GM12875 (cell line): ENCODE results near the gene NUP42.

Experiments used
- H3K4me3 ChIP-seq: one replicate; pipeline ENCODE4 v1.5.1; 2011; ENCODE audit warnings: low read depth, low read length, control low read depth
- CTCF ChIP-seq: IDR thresholded peaks from 2 replicates; pipeline ENCODE4 v1.5.1; 2011; ENCODE audit warnings: low read depth, mild to moderate bottlenecking, control low read depth, inconsistent platforms, low read length, moderate library complexity, borderline replicate concordance; ENCODE audit not compliant: insufficient read depth

NUP42 gene

DNA sequence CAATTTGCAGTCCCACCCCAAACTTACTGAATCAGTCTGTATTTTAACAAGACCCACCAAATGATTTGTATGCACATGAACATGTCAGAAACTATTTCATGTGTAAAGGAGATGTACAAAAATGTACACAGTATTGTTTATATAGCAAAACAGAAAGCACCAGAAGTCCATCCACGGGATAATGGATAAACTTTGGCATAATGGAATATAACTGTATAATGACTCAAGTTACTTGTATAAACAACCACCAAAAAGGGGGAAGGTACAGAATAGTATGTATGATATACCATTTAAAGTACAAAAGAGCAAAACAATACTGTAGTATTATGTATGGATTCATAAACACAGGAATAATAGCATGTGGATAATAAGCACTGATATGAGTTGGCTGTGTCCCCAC lies 22.4 kb downstream of the NUP42 start:
- no peak for TF ChIP-seq CTCF
- no peak overlapping the region for H3K4me3 ChIP-seq

GRCh38 chr7:23205577-23205908 lies 23.7 kb downstream of the NUP42 start:
- no peak overlapping the region for H3K4me3 ChIP-seq
- no peak for TF ChIP-seq CTCF

- no peak for TF ChIP-seq CTCF
- no peak overlapping the region for H3K4me3 ChIP-seq
These were observed 24.3 kb downstream of the NUP42 start for GRCh38 chr7:23205909-23206767.

- no peak overlapping the region for H3K4me3 ChIP-seq
These were observed 25.2 kb downstream of the NUP42 start for GRCh38 chr7:23207021-23207420.

DNA sequence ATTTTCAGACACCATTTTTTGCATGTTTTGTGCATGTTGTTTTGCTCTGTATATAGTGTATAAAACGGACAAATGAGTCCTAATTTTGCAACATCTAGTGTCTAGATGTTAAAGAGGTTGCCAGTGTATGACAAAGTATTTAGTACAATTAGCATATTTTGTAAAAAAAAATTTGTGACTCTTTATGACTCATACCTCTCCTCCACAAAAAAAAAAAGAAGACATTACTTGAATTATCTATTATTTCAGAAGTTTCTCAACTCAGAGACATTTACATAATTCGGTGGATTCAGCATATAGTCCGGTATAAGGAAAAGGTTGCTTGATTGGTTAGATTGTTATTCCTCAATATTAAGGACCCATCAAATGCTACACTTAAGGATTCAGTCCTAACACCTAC lies 26.0 kb downstream of the NUP42 start:
- TF ChIP-seq CTCF = no peak
- H3K4me3 ChIP-seq = no peak overlapping the region

More at GRCh38 chr7:23207021-23207420, 25.2 kb downstream of the NUP42 start:
- no peak for TF ChIP-seq CTCF

DNA sequence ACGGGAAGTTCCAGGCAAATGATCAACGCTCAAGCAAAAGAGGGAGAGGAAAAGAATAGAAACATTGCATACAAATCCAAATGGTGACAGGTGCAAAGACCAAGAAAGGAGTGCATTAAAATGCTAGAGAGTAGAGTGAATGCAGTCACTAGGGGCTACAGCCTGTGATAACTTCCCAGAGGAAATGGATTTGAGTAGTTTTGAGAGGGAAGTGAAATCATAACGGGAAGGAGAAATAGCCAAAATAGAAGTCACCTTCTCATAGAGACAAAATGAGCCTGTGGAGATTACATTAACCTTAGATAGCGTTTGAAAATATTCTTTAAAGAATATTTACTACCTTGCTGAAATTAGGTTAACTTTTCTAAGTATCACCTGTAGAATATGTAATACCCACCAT lies 26.5 kb downstream of the NUP42 start:
- TF ChIP-seq CTCF = no peak
- H3K4me3 ChIP-seq = no peak overlapping the region

DNA sequence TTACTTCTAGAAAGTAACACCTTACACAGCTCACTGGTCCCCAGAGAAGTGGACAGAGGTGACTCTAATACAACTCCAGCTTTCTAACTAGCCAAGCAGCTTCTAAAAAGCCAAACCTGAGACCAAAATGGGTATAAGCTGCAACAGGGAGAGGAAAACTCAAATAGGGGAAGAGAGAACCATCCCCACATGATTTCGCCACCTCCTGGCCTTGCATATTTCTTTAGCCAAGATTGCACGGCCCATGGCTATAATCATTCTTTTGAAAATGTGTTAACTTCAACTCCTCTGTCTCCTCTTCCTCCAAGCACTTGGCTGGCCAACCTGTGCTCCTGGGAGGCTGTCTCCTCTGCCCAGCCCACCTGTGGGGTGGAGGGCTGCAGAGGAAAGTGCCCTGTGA lies 28.7 kb downstream of the NUP42 start:
- TF ChIP-seq CTCF = no peak
- no peak overlapping the region for H3K4me3 ChIP-seq
